T-helper 2 cell treated with Interferon-gamma antibody and Interleukin-4, amounts not matched to agents 100 ng/mL and 5 ng/mL, for 36 hours (primary cell): ENCODE results near the gene PHF2. TPM values are rescaled to one million over a fixed set of nuclear protein-coding genes. Genes with fewer than 3 reads are reported as not detected.

Experiments
- intact Hi-C: fragments of 100-400 bp; cut with micrococcal nuclease; formaldehyde crosslinking; loops from one replicate; pipeline ENCODE4 v1.15.1; 2023
- total RNA-seq: library from RNA; stranded (reverse); gene quantifications from 2 replicates; pipeline ENCODE4 v1.2.3, GENCODE V29; 2022

The PHF2 gene
- total RNA-seq, 1 donor from 2014 or later: 29.5 TPM

DNA sequence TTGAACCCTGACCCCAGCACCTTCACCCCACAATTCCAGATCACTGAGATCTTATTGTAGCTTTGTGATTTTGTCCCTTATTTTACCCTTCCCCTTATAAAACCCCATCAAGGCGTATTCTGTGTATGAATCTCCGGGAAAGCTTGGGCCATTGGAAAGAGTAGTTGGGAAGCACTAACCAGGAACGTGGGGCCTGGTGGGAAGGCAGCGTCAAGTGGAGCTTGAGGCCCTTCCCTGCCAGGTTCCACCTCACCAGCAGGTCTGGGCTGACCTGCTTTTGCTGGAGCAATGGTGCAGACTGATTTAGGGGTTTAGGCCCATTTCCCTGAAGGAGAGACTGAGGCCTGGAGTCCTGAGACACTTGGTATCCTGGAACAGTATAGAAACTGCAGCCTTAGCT lies 9.3 kb downstream of the PHF2 start:
- intact Hi-C loops: no loop called here

DNA sequence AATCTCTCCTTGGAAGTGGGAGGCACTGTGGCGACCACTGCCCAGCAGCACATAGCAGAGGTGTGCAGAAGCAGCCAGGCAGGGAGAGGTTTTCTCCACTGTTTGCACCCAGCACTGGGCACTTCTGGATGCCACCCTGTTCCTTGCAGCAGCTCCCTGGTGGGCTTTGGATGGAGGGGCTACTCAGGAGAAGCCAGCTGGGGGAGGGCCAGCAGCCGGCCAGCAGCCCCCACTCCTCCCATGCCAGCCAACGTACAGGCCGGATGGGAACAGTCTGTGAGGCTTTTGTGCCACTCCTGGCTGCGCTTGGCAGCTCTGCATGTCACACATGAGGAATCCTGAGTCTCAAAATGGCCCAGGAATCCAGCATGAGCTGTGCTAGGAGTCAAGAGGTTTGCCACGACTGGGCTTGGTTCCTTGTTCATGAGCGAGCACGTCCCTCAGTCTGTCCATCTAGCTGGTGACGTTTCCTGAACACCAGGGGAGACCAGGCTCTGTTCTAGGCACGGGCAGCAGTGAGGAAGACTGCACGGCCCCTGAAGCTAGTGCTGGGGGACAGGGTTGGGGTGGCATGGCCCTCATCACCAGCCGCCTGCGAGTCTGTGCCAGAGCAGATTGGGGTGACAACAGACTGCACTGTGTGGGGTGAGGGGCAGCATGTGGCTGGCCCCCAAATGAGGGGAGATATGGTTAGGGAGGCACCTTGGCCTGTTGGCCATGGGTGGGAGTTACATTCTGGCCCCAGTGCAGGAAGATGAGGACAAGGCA lies 10.1 kb downstream of the PHF2 start:
- intact Hi-C loops: no loop called here

DNA sequence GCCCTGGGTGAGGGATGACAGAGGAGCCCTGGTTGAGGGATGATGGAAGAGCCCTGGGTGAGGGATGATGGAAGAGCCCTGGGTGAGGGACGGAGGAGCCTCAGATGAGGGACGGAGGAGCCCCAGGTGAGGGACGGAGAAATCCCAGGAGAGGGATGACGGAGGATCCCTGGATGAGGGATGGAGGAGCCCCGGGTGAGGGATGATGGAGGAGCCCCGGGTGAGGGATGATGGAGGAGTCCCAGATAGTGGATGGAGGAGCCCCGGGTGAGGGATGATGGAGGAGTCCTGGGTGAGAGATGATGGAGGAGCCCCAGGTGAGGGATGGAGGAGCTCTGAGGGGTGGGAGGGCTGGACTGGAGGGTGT lies 10.9 kb downstream of the PHF2 start:
- intact Hi-C loops: no loop called here

DNA sequence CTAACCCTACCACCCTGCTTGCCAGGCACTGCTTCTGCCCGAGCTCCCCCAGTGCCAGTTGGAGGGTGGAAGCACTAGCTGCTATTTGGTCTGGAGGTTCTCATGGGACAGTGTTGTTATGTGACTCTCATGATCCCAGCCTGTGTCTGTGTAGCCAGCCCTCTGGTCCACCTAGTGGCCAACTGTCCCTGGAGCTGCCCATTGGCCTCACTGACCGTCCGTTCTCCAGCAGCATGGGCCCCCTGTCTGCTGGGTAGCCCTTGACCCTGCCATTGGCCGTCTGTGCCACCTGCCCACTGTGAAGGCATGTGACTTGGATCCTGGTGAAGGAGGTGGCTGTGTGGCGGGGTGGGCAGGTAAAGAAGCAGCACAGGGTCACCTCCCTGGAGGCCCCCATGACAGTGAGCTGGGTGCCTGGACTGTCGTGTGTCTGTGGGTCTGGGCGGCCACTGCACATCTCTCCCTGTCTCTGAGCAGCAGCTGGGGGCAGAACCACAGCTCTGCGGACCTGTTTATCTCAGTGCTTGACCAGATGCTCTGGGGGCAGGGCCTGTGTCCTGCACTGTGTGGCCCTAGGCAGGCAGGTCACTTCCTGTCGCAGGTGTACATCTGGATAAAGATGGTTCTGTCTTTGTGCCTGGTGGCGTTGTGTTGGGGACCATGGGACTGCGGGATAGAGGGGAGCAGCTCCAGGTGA lies 11.4 kb downstream of the PHF2 start:
- intact Hi-C loops: no loop called here

DNA sequence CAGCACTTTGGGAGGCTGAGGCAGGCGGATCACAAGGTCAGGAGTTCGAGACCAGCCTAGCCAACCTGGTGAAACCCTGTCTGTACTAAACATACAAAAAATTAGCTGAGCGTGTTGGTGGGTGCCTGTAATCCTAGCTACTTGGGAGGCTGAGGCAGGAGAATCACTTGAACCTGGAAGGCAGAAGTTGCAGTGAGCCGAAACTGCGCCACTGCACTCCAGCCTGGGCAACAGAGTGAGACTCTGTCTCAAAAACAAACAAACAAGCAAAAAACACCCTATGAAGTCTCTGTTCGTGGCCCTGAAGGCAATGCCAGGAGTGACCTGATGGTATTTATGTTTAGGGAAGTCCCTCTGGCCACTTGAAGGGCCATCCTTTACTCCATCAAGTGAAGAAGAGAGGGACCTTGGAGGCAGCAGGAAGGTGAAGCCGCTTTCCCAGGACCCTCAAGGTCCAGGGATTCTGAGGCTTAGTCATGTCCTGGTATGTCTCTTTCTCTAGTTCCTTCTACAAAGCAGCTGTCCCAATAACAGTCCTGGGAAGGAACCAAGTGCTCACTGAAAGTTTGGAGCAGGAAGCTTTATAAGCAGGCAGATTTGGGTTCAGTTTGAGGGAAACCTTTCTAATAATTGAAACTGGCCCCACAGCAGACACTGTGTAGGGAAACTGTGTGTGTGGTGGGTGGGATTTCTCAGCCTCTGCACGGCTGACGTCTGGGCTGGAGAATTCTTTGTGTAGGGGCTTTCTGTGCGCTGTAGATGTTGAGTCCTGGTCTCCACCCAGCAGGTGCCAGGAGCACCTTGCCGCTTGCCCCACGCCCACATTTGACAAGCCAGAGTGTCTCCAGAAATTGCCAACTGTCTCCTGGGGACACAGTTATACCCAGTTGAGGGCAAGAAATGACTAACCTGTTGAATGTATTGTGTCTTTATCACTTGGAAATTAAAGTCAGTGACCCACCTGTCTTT lies 12.5 kb downstream of the PHF2 start:
- intact Hi-C loops: no loop called here

DNA sequence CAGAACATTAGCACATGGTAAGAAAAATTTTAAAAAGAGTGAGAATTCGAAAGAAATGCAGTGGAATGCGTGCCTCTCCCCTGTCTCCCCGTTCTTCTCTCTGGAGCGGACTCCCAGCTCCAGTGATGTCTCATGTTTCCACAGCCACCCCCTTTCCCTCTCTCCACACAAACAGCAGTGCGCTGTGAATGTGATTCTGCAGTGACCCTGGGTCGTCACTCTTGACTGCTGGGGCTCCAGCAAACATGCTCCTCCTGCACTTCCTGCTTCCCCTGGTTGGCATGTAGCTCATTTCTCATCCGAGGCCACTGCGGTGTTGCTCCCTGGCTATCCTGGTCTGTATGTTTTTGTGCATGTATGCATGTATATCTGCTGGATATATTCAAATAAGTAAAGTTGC lies 13.3 kb downstream of the PHF2 start:
- intact Hi-C loops: no loop called here

DNA sequence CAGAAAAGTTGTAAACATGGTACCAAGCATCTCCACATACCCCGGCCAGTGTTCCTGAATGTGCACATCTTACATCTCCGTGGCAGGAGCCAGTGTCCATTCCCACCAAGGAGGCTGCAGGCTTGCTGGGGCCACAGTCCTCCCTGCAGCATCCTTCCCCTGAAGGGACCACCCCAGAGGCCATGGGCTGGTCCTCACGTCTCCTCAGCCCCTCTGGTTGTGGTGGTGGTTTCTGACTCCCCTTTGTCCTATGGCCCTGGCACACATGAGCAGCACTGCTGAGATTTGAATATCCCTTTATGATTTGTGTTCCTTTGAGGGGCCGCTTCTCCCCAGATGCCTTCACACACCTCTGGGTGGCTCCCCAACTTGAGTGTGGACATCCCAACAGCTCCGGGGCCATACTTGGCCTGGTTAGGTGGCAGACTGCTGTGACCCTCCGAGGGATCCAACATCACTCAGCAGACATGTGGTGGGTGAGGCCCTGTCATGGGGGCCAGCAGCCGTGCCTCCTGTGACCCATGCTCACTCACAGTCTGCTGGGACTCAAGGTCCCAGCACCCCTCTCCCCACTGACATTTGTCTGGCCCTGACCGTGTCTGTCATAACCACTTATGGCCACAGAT lies 14.3 kb downstream of the PHF2 start:
- intact Hi-C loops: no loop called here

DNA sequence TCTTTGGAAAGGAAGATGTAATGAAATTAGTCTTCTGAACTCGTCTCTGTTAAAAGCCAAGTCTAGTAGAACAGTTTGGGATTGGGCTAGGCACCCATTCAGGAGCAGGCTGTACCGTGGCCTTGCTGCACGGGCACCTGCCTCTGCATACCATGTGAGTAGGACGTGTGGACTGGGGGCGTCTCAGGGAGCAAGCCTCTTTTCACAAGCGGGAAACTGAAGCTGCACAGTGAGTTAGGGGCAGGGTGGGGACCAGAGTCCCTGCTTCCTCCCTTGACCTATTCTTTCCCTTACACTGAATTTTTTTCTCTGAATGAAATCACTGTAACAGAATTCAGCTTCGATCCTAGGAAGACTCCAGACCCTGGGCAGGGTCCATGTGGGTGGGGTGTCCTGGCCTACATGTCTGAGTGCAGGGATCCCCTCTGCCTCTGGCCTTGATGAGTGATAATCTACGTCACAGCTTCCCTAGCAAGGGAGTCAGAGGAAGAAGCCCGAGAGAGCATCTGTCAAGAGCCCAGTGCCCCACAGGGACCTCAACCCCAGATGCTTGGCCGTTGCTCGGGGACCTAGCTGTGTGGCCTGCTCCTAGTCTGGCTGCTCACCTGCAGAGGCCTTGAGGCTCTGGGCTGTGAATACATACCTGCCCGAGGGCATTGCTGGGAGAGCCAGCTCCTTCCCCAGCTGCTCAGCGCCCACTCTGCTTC lies 15.1 kb downstream of the PHF2 start:
- intact Hi-C loops: no loop called here

DNA sequence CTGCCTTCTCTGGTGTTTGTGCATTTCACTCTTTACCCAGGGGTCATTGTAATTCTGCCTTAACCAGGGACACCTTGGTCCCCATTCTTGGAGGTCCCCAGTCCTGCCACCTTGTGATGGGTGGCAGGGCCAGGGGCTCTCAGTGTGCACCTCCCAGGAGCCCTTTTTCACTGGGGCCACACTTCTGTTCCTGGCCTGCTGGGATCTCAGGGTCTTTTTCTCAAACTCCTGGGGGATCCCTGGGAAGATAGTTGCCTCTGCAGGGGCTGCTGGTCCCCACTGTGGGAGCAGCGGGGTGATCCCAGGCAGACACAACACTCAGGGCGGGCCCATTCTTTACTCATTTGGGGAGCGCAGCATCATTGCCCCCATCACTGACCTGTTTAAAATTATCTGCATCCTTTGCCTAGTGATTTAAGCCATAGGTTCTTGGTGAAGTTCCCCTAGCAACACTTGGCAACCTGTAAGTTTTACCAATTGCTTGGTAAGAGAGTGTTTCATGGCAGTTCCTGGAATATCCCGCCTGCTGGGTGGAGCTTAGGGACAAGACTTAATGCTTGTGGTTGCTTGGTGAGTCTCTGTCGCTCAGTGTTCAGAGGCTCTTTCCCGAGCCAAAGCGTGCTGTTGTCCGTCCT lies 15.7 kb downstream of the PHF2 start:
- intact Hi-C loops: no loop called here

DNA sequence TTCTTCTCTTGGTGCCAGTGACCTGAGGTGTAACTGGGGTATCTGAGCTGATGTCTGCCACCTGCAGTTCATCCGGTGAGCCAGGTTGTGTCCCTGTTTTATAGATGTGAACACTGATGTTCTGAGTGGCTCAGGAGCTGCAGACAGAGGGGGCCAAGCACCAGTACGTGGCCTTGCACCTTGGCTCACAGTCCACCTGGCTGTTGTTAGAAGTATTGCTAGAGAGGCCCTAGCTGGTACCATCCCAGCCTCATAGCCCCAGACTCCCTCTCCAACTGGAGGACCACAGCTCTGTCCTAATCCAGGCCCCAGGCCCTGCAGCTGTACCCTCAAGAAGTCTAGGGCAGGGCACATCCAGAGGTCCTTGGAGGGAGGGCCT lies 16.2 kb downstream of the PHF2 start:
- intact Hi-C loops: no loop called here

DNA sequence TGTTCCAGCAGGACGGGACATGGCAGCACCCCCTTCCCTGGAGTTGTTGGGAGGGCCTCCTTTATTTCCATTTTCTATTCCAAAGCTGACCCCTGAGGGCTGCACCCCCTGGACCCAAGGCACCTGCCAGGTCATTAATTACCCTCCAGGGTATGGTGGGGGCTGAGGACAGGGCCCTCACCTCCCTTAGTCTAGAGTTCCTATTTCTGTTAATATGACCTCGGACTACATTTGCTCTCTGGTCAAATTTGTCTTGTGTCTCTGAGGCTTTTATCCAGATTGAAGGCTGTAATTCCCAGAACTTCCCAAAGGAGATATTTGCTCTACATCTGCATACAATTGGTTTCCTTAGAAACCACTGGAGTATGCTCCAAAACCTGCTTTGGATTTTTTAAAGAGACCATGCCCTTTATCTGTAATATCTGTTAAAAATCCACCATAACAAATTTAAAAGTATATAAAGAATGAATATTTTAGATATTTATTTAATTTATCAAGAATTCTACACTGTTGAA lies 16.8 kb downstream of the PHF2 start:
- intact Hi-C loops: no loop called here

DNA sequence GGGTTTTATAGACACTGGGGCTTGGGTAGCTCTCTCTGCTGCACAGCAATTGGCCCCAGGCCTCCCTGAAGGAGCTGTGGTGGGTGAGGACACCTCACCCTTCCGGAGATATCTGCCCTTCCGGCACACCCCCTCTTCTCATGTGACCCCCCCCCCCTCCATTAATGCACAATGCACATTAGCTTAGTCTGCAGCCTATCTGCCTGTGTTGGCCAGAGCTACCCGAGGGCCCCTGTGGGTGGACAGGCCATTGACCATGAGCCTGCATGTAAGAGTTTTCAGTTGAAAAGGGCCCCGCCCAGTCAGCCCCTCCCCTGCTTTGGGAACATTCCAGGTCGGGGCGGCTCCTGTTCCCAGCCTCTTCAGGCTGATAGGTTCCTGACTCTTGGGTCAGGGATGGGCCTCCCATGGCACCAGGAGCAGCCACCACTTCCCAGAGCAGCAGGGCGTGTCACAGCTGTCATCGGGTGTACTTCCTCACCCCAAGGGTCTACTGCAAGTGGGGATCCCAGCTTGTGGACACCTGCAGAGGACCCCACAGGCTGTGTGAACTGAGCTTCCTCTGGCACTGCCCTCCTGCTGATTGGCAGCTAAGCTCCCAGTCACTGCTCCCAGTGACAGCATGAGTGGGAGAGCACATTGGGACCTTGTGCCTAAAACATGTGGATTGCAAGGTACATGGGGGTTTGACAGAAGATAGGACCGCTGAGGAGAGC lies 17.8 kb downstream of the PHF2 start:
- intact Hi-C loops: no loop called here

DNA sequence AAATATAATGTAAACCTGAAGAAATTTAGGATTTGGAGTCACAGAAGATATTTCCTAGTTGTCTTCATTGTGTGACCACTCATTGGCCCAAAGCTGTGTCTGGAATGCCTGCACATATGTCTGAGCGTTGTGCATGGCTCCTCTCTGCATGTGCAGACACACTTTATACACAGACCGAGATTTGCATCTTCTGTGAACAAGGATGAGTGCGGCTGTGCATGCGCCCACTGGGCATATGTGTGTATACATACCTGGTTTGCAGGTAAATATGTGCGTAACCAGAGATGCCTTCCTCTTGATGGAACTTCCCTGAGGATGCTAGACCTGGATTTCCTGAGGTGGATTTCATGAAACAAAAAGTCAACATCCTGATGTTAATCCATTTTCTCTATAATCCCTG lies 19.1 kb downstream of the PHF2 start:
- intact Hi-C loops: no loop called here

DNA sequence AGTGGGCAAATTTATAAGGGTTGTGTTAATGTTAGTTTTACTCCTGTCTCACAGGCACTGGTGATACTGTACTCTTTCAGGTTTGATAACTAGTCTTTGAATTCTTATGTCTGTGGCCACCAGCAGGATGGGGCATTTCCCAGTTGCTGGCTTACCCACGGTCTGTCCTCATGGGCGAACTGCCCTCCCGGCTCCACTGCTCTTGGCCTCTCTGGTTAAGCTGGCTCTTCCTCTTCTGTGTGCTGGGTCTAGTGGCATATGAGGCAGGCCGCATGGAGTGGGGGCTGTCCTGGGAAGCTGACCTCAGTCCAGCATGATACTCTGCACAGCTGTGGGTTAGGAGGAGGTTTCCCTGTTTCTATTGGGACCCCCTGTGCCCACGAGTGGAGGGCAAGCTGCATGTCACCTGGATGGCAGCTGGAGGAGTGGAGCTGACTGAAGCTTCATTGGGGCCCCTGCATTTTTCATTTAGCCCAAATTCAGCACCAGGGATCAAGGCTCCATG lies 19.5 kb downstream of the PHF2 start:
- intact Hi-C loops: no loop called here

DNA sequence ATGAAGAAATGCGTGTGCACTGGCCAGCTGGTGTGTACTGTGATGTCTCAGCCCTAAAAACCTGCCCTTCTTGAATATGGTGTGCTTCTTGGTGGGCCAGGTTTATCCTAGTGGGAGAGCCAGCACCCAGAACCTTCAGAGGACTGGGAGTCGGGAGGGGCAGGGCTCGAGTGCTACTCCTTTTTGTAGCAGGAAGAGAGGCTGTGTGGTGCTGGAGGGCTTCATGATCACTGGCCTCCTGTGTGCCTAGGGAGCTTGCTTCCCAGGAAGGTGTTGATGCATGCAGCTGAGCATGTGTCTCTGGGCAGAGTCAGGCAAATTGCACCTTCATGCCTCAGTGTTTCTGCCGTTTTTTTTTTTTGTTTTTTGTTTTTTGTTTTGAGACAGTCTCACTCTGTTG lies 20.0 kb downstream of the PHF2 start:
- intact Hi-C loops: no loop called here

DNA sequence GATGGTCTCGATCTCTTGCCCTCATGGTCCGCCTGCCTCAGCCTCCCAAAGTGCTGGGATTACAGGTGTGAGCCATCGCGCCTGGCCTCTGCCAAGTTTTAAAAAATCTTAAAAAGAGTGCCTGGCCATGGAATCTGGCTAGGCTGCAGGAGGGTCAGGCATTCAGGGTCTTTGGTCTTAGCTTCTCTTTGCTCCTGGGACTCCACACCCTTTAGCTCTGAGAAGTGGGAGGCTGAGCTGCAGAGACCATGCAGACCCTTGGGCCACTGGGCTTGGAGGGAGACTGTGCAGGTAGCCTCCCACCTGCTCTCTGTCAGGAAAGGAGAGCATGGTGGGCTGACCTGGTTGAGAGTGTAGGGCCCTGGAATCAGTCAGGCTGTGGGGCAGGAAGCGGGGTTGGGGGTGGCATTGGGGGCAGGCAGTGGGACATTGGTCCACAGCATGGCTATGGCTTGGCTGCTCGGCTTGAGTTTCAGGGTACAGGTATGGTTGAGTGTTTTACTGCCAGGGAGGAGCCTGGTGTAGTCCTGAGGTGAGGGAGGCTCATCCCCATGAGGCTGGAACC lies 20.8 kb downstream of the PHF2 start:
- intact Hi-C loops: no loop called here

DNA sequence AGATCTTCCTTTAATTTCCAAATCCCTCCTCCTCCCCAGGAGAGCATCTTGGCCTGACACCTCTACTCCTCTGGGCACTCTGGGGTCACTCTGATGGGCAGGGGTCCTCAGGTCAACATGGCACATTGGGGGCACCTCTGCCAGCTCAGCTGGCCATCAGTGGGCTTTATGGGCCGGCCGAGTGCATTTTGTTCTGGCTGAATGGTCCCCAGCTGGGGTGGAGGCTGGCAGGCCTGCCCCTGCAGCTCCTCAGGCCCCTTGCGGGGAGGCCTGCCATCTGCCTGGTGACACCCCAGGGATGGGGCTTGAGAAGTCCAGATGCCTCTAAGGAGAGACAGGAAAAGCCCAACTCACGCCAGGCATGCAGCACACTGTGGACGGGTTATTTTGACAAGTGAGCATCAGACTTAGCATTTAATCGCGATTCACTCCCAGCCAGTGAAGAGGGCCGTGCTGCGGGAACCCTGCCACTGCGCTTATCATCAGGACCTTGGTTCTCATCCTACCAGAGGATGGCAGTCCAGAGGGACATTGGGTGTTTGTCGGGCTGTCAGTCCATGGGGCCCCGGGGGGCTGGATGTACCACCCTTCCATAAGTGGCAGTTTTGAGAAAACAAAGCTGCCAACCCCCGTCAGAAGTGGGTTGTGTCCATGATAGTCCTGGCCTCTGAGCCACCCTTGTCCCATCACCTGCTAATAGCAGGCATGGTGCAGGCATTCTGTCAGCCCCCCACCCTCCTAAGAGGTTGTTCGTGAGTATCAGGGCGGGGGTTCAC lies 21.7 kb downstream of the PHF2 start:
- intact Hi-C loops: no loop called here

DNA sequence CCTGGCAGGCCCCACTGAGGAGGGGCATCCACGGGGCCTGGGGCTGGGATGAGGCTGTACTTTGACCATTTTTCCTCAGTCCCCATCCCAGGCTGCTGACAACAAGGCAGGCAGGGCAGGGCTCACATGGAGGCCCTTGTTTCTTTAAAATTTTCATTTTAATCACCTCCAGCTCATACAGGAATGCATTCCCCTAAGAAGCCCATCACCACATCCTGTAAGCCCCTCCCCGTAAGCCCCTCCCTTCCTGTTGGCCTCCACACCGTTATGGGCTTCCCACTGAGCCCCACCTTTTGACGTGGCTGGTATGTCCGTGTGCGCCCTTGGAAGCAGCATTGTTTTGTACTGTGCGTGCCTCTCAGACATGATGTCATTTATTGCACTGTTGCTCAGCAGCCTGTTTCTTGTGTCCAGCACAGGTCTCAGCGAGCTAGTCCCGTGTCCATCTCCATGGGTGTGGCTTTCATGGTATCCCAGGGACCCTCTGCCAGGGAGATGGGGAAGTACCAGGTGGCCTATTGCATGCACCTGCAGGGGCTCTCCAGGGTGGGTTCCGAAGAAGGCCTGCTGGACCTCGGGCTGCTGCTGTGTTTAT lies 22.4 kb downstream of the PHF2 start:
- intact Hi-C loops: no loop called here
